RWPE1 (cell line): Measurements from ENCODE around the gene MEGF6.

ENCODE experiments used
- CTCF ChIA-PET: fragments of 350-600 bp; sonication (Branson Sonifier 250); formaldehyde crosslinking; extraction: SDS; loops from one replicate; lab custom pipeline; 2021; lab: Yijun Ruan, JAX
- POLR2A ChIA-PET: fragments of 400-600 bp; formaldehyde crosslinking; extraction: SDS; loops from one replicate; lab custom pipeline; 2020; ENCODE audit warnings: antibody characterized with exemption; ENCODE audit not compliant: low non-redundant PET; lab: Yijun Ruan, JAX
- DNase-seq: peaks from one replicate; pipeline ENCODE4 v3.0.0; 2012; ENCODE audit warnings: low spot score
- H3K27ac ChIP-seq: fragments of 450-650 bp; 2 replicates; pipeline ENCODE4 v1.5.1; 2017
- TF ChIP-seq, protein P1 (sequence below): fragments of 450-650 bp; conservative IDR thresholded peaks from 2 replicates; pipeline ENCODE4 v1.5.1; 2017; ENCODE audit warnings: low read depth, mild to moderate bottlenecking

MEGF6 gene

GRCh38 chr1:3474421-3474820 lies 136.9 kb downstream of the MEGF6 start:
- ChIA-PET POLR2A (no interaction called here), CTCF (interaction anchor here (0.6 to 3.8 kb wide), 2 partner anchors 15 to 21 kb away, joined by 3 to 106 read pairs; partner anchors contain the start of gene ARHGEF16)
- TF ChIP-seq, protein P1, sequence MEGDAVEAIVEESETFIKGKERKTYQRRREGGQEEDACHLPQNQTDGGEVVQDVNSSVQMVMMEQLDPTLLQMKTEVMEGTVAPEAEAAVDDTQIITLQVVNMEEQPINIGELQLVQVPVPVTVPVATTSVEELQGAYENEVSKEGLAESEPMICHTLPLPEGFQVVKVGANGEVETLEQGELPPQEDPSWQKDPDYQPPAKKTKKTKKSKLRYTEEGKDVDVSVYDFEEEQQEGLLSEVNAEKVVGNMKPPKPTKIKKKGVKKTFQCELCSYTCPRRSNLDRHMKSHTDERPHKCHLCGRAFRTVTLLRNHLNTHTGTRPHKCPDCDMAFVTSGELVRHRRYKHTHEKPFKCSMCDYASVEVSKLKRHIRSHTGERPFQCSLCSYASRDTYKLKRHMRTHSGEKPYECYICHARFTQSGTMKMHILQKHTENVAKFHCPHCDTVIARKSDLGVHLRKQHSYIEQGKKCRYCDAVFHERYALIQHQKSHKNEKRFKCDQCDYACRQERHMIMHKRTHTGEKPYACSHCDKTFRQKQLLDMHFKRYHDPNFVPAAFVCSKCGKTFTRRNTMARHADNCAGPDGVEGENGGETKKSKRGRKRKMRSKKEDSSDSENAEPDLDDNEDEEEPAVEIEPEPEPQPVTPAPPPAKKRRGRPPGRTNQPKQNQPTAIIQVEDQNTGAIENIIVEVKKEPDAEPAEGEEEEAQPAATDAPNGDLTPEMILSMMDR = no peak
- H3K27ac ChIP-seq = peak overlapping the region; percentile 95
- no peak for DNase-seq

DNA sequence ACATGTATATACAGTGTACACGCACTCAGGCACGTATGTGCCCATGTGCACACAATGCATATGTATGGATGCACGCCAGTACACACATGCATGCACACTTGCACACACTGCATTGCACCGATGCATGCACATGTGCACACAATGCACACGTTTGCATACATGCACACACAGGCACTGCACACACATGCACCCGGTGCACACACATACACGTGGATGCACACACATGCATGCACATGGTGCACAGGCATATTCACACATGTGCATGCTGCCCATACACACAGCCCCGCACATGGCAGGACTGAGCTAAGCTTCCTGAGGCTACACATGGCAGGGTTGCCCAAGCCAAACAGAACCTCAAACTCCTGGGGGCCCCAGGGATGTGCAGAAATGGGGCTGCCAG lies 137.3 kb downstream of the MEGF6 start:
- peak overlapping the region; percentile 95 for H3K27ac ChIP-seq
- ChIA-PET POLR2A (no interaction called here), CTCF (interaction anchor here (0.6 to 3.8 kb wide), 2 partner anchors 14 to 20 kb away, joined by 3 to 106 read pairs; partner anchors contain the start of gene ARHGEF16)
- DNase-seq = no peak
- TF ChIP-seq, protein P1 = no peak

- POLR2A ChIA-PET = no interaction called here
- peak; percentile 85 for DNase-seq
- TF ChIP-seq, protein P1 = no peak
- peak overlapping the region; percentile 95 for H3K27ac ChIP-seq
- CTCF ChIA-PET = interaction anchor here (0.6 to 3.8 kb wide), 6 partner anchors 8 to 1218 kb away, joined by 3 to 106 read pairs (median 4); partner anchors contain the start of gene ARHGEF16
Measured at GRCh38 chr1:3473381-3473844, 137.9 kb downstream of the MEGF6 start.

DNA sequence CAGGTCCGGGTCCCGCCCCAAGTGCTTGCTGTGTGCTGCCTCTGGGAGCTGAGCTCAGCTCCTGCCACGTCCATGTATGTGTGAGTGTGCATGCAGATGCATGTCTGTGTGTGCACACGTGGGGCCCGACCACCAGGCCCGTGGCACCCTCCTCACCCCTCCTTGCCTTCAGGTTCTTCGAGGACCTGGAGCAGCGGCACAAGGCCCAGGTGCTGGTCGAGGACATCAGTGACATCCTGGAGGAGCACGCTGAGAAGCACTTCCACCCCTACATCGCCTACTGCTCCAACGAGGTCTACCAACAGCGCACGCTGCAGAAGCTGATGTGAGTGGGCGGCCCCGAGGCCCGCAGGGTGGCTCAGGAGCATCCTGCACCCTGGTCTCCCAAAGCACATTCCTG lies 138.4 kb downstream of the MEGF6 start:
- POLR2A ChIA-PET = no interaction called here
- TF ChIP-seq, protein P1 = no peak
- CTCF ChIA-PET = interaction anchor here (0.6 to 3.8 kb wide), 6 partner anchors 9 to 1217 kb away, joined by 3 to 106 read pairs (median 4); partner anchors contain the start of gene ARHGEF16
- no peak for DNase-seq
- H3K27ac ChIP-seq = peak overlapping the region; percentile 95

DNA sequence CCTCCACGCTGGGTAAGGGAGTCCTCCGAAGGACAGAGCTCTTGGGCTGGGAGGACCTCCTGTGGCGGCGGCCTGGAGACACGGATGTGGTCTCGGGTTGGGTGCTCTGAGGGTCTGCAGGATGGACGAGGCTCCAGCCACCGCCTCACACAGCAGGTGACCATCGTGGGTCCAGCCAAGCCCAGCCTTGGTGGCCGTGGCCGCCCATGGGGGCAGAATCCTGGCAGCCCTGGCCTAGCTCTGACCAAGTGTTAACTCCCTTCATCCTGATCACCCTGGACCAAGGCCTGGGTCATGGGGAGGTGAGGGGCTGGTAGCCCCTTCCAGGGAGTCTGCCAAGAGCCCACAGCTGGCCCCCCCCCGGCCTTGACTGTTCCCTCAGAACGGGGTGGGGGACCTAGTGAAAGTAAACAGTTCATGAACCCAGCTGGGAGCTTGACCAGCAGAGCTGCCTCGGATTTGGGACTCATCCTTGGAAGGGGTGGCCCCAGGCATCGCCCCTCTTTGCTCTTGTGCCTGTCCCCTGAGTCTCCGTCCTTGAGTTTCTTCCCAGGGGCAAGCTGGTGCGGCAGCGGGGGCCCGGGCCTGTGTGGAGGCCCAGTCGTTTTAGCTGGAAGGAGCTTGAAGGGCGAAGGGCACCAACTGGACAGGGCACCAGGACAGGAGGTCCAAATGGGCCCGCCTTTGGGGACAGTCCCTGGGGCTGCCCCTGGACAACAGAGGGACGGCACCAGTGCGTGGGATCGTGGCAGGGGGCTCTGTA lies 139.0 kb downstream of the MEGF6 start:
- ChIA-PET CTCF (interaction anchor here (0.6 to 3.8 kb wide), 8 partner anchors 9 to 233 kb away, joined by 3 to 106 read pairs (median 6); partner anchors contain the start of gene ARHGEF16), POLR2A (interaction anchor here (0.8 to 1.2 kb wide), 2 partner anchors 10 to 19 kb away, joined by 4 to 5 read pairs; no protein-coding TSS in a partner anchor)
- TF ChIP-seq, protein P1 = no peak; the same call in 1 of the 2 replicates
- no peak for DNase-seq
- H3K27ac ChIP-seq = peak overlapping the region; percentile 95

- TF ChIP-seq, protein P1 = no peak; the same call in 1 of the 2 replicates
- ChIA-PET POLR2A (interaction anchor here (0.8 to 1.2 kb wide), 2 partner anchors 10 to 19 kb away, joined by 4 to 5 read pairs; no protein-coding TSS in a partner anchor), CTCF (interaction anchor here (0.6 to 3.8 kb wide), 9 partner anchors 8 to 233 kb away, joined by 3 to 106 read pairs (median 5); partner anchors contain the start of gene ARHGEF16)
- peak overlapping the region; percentile 95 for H3K27ac ChIP-seq
- peak; percentile 65 for DNase-seq
Measured at GRCh38 chr1:3471356-3472087, 139.8 kb downstream of the MEGF6 start.
